ENCODE measurements around the gene TMCC1. TPM values are rescaled to one million over a fixed set of nuclear protein-coding genes. Genes with fewer than 3 reads are reported as not detected.
"Not testable (repeated sequence)": the region's sequence is repeated elsewhere in the genome, so short reads cannot be mapped to it uniquely, and the experiment has no call there.

The TMCC1 gene
- total RNA-seq, 2 donors from 2014 or later = 41.0 to 51.1 TPM

DNA sequence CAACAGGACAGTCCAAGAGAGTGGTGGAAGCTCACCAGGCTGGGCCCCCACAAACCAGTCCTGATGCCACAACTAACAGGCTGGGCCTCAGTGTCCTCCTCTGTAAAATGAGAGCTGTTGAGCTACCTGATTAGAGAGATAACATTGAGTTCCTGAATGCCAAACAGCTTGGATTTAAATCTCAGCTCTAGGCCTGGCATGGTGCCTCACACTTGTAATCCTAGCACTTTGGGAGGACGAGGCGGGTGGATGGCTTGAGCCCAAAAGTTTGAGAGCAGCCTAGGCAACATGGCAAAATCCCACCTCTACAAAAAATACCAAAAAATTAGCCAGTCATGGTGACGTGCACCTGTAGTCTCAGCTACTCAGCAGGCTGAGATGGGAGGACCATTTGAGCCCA, 20.1 kb upstream of the TMCC1 start:
- Histone ChIP-seq H3K4me1 (ENCODE audit: control insufficient read depth, insufficient read depth, low read length) (no peaks in the 10 kb centered on the region), H3K9me3 (ENCODE audit: control insufficient read depth, low read length) (peaks cover 47% of the 10 kb centered on the region), H3K4me3 (ENCODE audit: low read length) (no peak overlapping the region), H3K27ac (ENCODE audit: low read depth, low read length) (no peak overlapping the region), H3K27me3 (ENCODE audit: control insufficient read depth, insufficient read depth, low read length, poor library complexity, severe bottlenecking) (no peaks in the 10 kb centered on the region), H3K36me3 (ENCODE audit: control insufficient read depth, insufficient read depth, low read length) (no peaks in the 10 kb centered on the region), H3K9ac (ENCODE audit: extremely low read depth, low read length, poor library complexity, severe bottlenecking) (no peak overlapping the region)
- peaks cover 52% of the 10 kb centered on the region for H3K9me3 Mint-ChIP-seq
- no peaks in the 10 kb centered on the region for H3K4me1 Mint-ChIP-seq
- H3K4me3 Mint-ChIP-seq = no peak overlapping the region
- no peaks in the 10 kb centered on the region for H3K36me3 Mint-ChIP-seq (ENCODE audit: low read depth)
- no peak for DNase-seq
- H3K27me3 Mint-ChIP-seq (ENCODE audit: insufficient read depth) = peaks cover 2% of the 10 kb centered on the region
- TF ChIP-seq, protein P1, sequence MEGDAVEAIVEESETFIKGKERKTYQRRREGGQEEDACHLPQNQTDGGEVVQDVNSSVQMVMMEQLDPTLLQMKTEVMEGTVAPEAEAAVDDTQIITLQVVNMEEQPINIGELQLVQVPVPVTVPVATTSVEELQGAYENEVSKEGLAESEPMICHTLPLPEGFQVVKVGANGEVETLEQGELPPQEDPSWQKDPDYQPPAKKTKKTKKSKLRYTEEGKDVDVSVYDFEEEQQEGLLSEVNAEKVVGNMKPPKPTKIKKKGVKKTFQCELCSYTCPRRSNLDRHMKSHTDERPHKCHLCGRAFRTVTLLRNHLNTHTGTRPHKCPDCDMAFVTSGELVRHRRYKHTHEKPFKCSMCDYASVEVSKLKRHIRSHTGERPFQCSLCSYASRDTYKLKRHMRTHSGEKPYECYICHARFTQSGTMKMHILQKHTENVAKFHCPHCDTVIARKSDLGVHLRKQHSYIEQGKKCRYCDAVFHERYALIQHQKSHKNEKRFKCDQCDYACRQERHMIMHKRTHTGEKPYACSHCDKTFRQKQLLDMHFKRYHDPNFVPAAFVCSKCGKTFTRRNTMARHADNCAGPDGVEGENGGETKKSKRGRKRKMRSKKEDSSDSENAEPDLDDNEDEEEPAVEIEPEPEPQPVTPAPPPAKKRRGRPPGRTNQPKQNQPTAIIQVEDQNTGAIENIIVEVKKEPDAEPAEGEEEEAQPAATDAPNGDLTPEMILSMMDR (conservative IDR thresholded peaks at IDR 0.05) = no peak
- 67 to 89% methylated on average over 1 to 3 of the region's 3 CpGs for WGBS, 2 experiments (ENCODE audit: insufficient coverage in 1 of 2, insufficient read length in 1 of 2)
- no peak overlapping the region for H3K27ac Mint-ChIP-seq

GRCh38 chr3:129911261-129911861, 17.9 kb upstream of the TMCC1 start:
- Histone ChIP-seq H3K4me3 (ENCODE audit: low read length) (no peak overlapping the region), H3K27ac (ENCODE audit: low read depth, low read length) (no peak overlapping the region), H3K9me3 (ENCODE audit: control insufficient read depth, low read length) (peaks cover 47% of the 10 kb centered on the region), H3K4me1 (ENCODE audit: control insufficient read depth, insufficient read depth, low read length) (no peaks in the 10 kb centered on the region), H3K36me3 (ENCODE audit: control insufficient read depth, insufficient read depth, low read length) (no peaks in the 10 kb centered on the region), H3K9ac (ENCODE audit: extremely low read depth, low read length, poor library complexity, severe bottlenecking) (no peak overlapping the region), H3K27me3 (ENCODE audit: control insufficient read depth, insufficient read depth, low read length, poor library complexity, severe bottlenecking) (no peaks in the 10 kb centered on the region)
- H3K27ac Mint-ChIP-seq = no peak overlapping the region
- peaks cover 51% of the 10 kb centered on the region for H3K9me3 Mint-ChIP-seq
- DNase-seq = no peak
- no peaks in the 10 kb centered on the region for H3K4me1 Mint-ChIP-seq
- TF ChIP-seq, protein P1 (conservative IDR thresholded peaks at IDR 0.05) = no peak
- H3K27me3 Mint-ChIP-seq (ENCODE audit: insufficient read depth) = no peaks in the 10 kb centered on the region
- peaks cover 9% of the 10 kb centered on the region for H3K36me3 Mint-ChIP-seq (ENCODE audit: low read depth)
- no peak overlapping the region for H3K4me3 Mint-ChIP-seq

DNA sequence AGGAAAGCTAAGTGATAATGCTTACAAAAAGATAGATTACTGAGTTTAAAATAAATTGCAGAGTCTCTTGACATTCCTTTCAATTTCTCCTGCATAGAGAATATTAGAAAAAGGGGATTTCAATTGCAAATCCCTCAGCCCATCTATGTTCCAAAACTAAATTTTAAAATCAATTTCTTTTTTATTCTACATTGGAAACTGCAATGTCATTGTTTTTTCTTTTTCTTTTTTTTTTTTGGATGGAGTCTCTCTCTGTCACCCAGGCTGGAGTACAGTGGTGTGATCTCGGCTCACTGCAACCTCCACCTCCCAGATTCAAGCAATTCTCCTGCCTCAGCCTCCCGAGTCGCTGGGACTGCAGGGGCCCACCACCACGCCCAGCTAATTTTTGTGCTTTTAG, 15.7 kb upstream of the TMCC1 start:
- H3K27me3 Mint-ChIP-seq (ENCODE audit: insufficient read depth); H3K36me3 ChIP-seq (ENCODE audit: control insufficient read depth, insufficient read depth, low read length); DNase-seq; H3K27me3 ChIP-seq (ENCODE audit: control insufficient read depth, insufficient read depth, low read length, poor library complexity, severe bottlenecking); H3K9ac ChIP-seq (ENCODE audit: extremely low read depth, low read length, poor library complexity, severe bottlenecking); H3K27ac Mint-ChIP-seq; H3K27ac ChIP-seq (ENCODE audit: low read depth, low read length); H3K4me3 ChIP-seq (ENCODE audit: low read length); H3K4me3 Mint-ChIP-seq; H3K4me1 ChIP-seq (ENCODE audit: control insufficient read depth, insufficient read depth, low read length); H3K4me1 Mint-ChIP-seq: not testable (repeated sequence)
- Mint-ChIP-seq H3K9me3 (peaks cover 53% of the 10 kb centered on the region), H3K36me3 (ENCODE audit: low read depth) (peaks cover 22% of the 10 kb centered on the region)
- H3K9me3 ChIP-seq (ENCODE audit: control insufficient read depth, low read length) = peaks cover 52% of the 10 kb centered on the region
- 90 to 100% methylated on average over 3 to 4 of the region's 4 CpGs for WGBS, 2 experiments (ENCODE audit: insufficient coverage in 1 of 2, insufficient read length in 1 of 2)

DNA sequence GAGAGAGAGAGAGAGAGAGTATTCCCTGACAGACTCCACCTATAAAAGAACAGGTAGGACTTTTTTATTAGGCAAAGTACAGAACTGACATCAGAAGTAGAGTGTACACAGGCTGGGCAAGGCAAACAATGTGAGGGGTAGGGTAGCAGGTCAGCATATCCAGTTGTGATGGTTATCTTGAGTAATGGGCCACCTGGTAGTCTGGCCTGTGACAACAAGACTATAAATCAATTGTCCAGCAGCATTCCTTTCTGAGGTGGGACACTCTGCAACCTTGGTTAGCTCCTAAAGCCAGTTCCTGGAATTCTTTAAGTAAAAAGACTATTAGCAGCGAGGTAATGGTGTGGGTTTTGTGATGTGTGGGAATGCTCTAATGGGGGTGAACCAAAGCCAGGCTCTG, 14.9 kb upstream of the TMCC1 start:
- Mint-ChIP-seq H3K36me3 (ENCODE audit: low read depth) (peaks cover 22% of the 10 kb centered on the region), H3K27me3 (ENCODE audit: insufficient read depth) (no peaks in the 10 kb centered on the region), H3K9me3 (peaks cover 60% of the 10 kb centered on the region), H3K4me3 (no peak overlapping the region), H3K4me1 (no peaks in the 10 kb centered on the region), H3K27ac (no peak overlapping the region)
- no peak overlapping the region for H3K4me3 ChIP-seq (ENCODE audit: low read length)
- DNase-seq = no peak
- H3K27me3 ChIP-seq (ENCODE audit: control insufficient read depth, insufficient read depth, low read length, poor library complexity, severe bottlenecking) = no peaks in the 10 kb centered on the region
- no peaks in the 10 kb centered on the region for H3K4me1 ChIP-seq (ENCODE audit: control insufficient read depth, insufficient read depth, low read length)
- H3K27ac ChIP-seq (ENCODE audit: low read depth, low read length) = no peak overlapping the region
- no peak overlapping the region for H3K9ac ChIP-seq (ENCODE audit: extremely low read depth, low read length, poor library complexity, severe bottlenecking)
- WGBS, 2 experiments (ENCODE audit: insufficient coverage in 1 of 2, insufficient read length in 1 of 2) = 89% methylated on average over 1 of the region's 1 CpG; no CpG with 5 or more reads in 1 of the 2 experiments
- no peaks in the 10 kb centered on the region for H3K36me3 ChIP-seq (ENCODE audit: control insufficient read depth, insufficient read depth, low read length)
- peaks cover 60% of the 10 kb centered on the region for H3K9me3 ChIP-seq (ENCODE audit: control insufficient read depth, low read length)
- TF ChIP-seq, protein P1 (conservative IDR thresholded peaks at IDR 0.05) = no peak

GRCh38 chr3:129901272-129901671, 7.8 kb upstream of the TMCC1 start:
- not testable (repeated sequence) for H3K4me1 ChIP-seq (ENCODE audit: control insufficient read depth, insufficient read depth, low read length); H3K4me1 Mint-ChIP-seq; H3K27me3 ChIP-seq (ENCODE audit: control insufficient read depth, insufficient read depth, low read length, poor library complexity, severe bottlenecking); H3K4me3 Mint-ChIP-seq; H3K27ac Mint-ChIP-seq; H3K27me3 Mint-ChIP-seq (ENCODE audit: insufficient read depth); H3K9ac ChIP-seq (ENCODE audit: extremely low read depth, low read length, poor library complexity, severe bottlenecking); H3K4me3 ChIP-seq (ENCODE audit: low read length); H3K36me3 ChIP-seq (ENCODE audit: control insufficient read depth, insufficient read depth, low read length); H3K27ac ChIP-seq (ENCODE audit: low read depth, low read length); DNase-seq
- WGBS, 2 experiments (ENCODE audit: insufficient coverage in 1 of 2, insufficient read length in 1 of 2) = 90 to 100% methylated on average over 1 to 4 of the region's 4 CpGs
- H3K36me3 Mint-ChIP-seq (ENCODE audit: low read depth) = peaks cover 30% of the 10 kb centered on the region
- peaks cover 77% of the 10 kb centered on the region for H3K9me3 ChIP-seq (ENCODE audit: control insufficient read depth, low read length)
- H3K9me3 Mint-ChIP-seq = peaks cover 68% of the 10 kb centered on the region

All from endodermal cell (in vitro differentiated cells).